ENCODE results near the gene SLC25A6.
"Not testable (repeated sequence)": the region's sequence is repeated elsewhere in the genome, so short reads cannot be mapped to it uniquely, and the experiment has no call there.

Gene SLC25A6

GRCh38 chrX:1391707-1392375, at the start of gene SLC25A6:
SLC25A6 (minus strand) TSS chrX:1392113; CDS start chrX:1392009, 104 bp downstream.
- peak; percentile 99 for DNase-seq

DNA sequence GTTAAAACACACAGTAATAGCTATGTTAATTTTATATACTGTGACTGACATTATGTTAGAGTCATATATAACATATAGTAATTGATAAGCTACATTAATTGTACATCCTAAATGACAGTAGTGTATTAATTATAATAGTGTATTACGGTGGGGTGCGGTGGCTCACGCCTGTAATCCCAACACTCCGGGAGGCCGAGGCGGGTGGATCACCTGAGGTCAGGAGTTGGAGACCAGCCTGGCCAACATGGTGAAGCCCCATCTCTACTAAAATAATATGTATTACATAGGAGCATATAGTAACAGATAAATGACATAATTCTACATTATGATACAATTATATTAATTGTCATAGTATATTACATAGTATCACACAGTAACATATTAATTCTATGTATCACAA, 48.6 kb upstream of the SLC25A6 start:
- DNase-seq = no peak

DNA sequence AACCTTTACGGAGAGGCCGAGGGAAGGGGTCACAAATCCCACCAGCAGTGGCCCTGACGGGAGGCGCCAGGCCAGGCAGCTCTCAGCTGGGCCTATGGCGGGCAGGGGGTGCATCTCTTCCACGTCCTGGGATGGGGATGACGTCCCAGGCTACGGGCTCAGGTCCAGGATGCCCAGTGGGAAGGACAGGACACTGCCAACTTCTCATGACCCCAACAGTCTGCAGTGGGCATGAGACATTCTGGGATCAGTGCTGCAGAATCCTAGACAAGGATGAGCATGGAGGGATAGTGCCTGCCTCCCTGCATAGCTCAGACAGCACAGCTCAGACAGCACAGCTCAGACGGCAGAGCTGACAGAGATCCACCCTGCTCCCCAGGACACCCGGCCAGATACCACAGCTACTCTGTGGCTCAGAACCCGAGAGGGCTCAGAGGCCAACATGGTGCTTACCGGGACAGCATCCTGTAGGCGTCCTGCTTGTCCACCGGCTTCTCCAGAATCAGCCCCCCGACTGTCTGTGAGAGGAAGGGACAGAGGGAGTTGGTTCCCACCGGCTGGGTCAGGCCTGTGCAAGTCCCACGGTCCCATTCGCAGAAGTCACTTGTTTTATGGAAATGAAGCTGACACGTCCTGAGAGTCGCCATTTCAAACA, 43.5 kb upstream of the SLC25A6 start:
- peak; percentile 12 for DNase-seq

DNA sequence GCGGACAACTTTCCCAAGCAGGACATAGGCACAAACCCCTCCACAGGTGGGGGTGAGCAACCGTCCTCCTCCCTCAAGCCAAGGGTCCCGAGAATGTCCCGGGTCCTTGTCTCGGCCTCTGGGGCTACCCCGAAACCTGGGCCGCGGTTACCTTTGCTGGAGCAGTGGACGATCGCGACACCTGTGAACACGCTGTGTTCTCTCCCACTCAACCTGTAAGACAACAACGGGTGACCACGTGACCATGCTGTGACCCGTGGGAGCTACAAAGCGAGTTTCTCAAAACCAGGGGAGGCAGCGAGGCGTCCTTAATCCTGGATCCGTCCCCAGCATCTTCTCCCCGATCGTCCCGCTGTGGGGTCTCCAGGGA, 42.9 kb upstream of the SLC25A6 start:
- DNase-seq = no peak

DNA sequence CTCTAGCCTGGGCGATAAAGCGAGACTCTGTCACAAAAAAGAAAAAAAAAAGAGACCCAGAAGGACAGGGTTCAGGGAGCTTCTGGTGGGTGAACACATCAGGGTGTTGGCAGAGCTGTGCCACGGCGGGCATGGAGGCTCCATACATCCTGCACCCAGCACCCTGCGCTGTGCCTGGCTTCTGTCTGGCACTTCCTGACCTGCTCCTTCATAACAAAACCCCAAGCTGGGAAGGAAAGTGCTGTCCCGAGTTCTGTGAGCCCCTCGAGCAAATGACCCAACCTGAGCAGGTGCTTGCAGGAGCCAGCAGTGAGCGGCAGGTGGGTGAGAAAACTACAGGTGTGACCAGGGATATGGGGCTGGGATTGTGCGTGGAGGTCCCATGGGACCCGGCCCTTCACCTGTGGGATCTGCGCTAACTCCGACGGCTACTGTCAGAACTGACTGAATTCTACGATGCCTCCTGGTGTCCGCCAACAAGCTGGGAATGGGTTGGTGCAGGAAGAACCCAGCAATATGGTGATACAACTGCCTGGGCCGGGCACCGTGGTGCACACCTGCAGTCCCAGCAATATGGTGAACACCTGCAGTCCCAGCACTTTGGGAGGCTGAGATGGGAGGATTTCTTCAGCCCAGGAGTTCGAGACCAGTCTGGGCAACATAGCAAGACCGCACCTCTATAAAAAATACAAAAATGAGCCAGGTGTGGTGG, 41.9 kb upstream of the SLC25A6 start:
- DNase-seq = peak; percentile 7

DNA sequence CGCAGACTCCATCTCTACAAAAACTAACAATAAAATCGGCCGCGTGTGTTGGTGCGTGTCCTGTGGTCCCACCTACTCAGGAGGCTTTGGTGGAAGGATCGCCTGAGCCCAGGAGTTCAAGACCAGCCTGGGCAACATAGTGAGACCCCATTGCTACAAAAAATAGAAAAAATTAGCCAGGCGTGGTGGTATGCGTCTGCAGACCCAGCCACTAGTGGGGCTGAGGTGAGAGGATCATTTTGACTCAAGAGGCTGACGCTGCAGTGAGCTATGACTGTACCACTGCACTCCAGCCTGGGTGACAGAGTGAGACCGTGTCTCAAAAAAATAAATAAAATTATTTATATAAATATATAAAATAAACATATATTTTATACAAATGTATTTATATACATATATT, 38.5 kb upstream of the SLC25A6 start:
- no peak for DNase-seq

- no peak for DNase-seq
Observed at GRCh38 chrX:1427756-1428155, 35.8 kb upstream of the SLC25A6 start.

DNA sequence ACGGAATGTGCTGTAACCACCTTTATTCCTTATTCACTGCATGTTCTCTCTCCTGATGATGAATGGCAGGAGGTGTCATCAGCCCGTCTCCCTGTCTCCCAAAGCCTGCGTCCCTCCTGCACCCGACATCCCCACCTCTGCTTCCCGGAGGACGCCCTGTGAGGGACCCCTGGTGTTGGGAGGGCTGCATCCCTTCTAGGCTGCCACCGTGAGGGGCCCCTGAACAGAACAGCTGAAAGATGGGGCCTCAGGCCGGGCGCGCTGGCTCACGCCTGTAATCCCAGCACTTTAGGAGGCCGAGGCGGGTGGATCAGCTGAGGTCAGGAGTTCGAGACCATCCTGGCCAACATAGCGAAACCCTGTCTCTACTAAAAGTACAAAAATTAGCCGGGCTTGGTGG, 34.4 kb upstream of the SLC25A6 start:
- not testable (repeated sequence) for DNase-seq

GRCh38 chrX:1425381-1425780, 33.5 kb upstream of the SLC25A6 start:
- no peak for DNase-seq

DNA sequence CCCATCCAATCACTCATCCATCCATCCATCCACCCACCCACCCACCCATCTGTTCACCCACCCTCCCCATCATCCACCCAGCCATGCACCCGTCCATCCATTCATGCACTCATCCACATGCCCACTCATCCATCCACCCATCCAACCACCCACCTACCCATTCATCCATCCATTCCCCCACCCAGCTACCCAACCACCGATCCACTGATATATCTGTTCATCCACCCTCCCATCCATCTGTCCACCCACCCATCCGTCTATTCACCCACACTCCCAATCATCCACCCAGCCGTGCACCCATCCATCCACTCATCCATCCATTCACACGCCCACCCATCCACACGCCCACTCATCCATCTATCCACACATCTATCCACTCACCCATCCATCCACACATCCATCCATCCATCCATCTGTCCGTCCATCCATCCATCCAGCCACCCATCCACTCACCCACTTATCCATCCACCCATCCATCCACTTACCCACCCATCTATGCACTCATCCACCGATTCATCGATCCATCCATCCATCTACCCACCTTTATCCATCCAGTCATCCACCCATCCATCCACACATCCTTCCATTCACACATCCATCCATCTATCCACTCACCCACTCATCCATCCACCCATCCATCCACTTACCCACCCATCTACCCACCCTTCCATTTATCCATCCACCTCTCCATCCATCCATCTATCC, 32.4 kb upstream of the SLC25A6 start:
- no peak for DNase-seq

- DNase-seq = no peak
Observed at GRCh38 chrX:1423215-1423614, 31.3 kb upstream of the SLC25A6 start.

GRCh38 chrX:1422135-1422465, 30.2 kb upstream of the SLC25A6 start:
- DNase-seq = no peak

GRCh38 chrX:1421433-1422134, 29.7 kb upstream of the SLC25A6 start:
- DNase-seq = no peak

DNA sequence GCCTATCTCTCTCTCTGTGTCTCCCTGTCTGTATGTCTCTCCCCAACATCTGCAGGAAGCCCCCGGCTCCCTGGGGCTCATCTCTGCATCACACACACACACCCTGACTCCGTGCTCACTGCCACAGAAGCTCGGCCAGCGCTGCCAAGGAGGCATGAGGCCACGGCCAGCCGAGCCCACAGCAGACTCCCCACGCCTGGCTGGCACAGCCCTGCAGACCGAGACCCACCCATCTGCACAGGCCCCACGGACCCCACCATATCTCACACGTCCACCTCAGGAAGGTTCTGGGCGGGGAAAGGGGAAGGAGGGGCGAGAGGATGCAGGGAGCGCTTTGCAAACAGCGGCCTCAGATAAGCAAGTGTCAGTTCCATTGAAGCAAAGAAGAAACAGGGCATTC, 28.5 kb upstream of the SLC25A6 start:
- peak; percentile 23 for DNase-seq

GRCh38 chrX:1419545-1420355, 27.8 kb upstream of the SLC25A6 start:
- peak; percentile 8 for DNase-seq

- DNase-seq = peak; percentile 15
Observed at GRCh38 chrX:1418901-1419544, 27.1 kb upstream of the SLC25A6 start.

DNA sequence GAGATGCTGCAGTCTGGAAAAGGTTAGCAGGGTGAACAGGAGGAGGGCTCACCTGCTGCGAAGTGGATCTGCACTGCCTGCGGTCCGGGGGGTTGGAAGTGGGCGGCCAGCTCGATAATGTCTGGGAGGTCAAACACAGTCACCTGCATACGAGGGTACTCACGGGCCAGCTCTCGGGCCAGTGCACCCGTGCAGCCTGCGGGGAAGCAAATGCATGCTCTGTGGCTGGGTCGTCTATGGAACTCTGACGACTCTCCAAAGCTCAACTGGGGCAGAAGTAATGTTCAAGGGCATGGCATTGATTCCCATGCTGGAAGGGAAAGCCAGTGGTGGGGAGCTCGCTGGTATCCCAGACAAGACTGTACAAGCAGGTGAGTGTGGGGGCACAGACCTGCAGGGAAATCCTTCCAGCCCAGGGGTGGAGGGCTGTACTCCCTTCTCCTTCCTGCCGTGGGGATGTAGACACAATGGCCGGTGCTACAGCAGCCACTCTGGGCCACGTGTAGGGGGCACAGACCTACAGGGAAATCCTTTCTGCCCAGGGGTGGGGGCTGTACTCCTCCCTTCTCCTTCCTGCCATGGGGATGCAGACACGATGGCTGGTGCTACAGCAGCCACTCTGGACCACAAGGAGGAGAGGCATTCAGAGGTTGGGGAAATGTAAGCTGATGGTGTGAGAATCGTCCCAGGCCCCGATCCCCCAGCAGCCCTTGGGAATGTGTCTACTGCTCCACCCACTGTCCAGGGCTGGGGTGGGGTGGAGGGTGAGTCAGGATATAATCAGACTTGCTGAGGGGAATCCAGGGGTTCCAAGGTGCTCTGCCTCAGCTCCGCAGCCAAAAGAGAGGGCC, 26.2 kb upstream of the SLC25A6 start:
- peak; percentile 9 for DNase-seq

GRCh38 chrX:1416965-1417760, 25.2 kb upstream of the SLC25A6 start:
- no peak for DNase-seq

DNA sequence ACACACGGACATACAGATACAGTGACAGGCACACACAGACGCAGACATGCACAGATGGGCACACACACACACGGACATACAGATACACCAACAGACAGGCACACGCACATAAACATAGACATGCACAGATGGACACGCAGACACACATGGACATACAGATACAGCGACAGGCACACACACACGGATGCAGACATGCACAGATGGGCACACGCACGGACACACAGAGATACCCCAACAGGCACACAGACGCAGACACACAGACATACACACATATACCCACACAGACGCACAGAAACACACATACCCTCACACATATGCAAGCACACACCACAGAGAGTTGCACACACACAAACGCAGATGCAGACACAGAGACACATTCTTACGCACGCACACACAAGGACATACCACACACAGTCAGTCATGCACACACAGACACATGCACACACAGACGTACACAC, 24.4 kb upstream of the SLC25A6 start:
- no peak for DNase-seq
